Activated T-cell treated with anti-CD3 and anti-CD28 coated beads for 48 hours (primary cell): Measurements from ENCODE around the gene ILF3.

Source experiments
- DNase-seq: peaks from one replicate; pipeline ENCODE4 v3.0.0-alpha.2; 2020; ENCODE audit warnings: low read depth

The ILF3 gene

DNA sequence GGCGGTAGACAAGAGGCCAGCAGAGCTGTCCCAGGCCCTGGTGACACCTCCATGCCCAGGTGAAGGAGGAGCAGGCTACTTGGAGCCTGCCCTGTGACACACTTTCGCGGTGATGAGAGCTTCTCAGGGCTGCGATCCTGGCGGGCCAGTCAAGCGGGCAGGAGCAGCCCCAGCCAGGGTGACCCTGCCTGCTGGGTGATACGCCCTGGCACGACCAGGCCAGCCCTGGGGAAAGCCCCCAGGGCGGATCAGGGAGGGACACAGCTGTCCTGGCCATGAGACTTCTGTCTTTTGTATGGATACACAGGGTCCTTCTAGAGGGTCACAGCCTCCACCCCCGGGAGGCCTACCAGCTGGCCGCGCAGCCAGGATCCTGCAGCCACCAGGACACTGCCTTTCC is 76.8 kb downstream of the ILF3 start:
- no peak for DNase-seq

GRCh38 chr19:10735741-10736140 is 81.6 kb downstream of the ILF3 start:
- no peak for DNase-seq

GRCh38 chr19:10736189-10736588 is 82.0 kb downstream of the ILF3 start:
- no peak for DNase-seq

DNA sequence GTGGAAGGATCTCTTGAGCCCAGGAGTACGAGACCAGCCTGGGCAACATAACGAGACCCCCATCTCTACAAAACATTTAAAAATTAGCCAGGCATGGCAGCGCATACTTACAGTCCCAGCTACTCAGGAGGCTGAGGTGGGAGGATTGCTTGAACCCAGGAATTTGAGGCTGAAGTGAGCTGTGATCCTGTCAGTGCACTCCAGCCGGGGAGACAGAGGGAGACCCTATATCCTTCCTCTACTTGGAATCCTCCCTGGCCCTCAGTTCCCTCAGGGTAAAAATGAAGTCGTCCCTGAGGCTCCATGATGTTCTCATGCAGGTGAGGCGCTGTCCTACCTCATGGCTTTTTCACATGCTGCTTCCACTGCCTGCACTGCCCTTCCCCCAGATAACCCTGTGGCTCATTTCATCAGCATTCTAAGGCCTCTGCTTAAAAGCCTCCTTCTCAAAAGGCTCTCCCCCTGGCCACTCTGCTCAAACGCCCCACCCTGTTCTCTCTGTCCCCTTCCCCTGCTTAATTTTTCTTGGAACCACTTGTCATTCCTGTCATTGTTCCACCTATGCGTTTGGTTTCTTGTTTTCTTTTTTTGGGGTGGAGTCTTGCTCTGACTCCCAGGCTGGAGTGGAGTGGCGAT is 82.9 kb downstream of the ILF3 start:
- no peak for DNase-seq

DNA sequence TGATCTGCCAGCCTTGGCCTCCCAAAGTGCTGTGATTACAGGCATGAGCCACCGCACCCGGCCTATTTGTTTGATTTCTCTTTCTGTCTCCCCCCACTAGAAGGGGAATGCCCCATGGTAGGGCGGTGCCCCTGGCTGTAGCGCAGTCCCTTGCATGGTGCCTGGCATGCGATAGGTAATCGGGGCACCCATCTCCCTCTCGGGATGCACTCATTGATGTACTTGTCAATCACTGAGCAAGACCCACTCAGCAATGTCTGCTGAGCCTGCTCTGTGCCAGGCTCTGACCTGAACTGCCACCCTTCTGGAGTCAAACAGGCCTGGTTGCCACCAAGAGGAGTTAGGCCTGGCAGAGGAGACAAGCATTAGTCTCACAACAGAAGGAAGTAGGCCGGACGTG is 83.6 kb downstream of the ILF3 start:
- DNase-seq: no peak

DNA sequence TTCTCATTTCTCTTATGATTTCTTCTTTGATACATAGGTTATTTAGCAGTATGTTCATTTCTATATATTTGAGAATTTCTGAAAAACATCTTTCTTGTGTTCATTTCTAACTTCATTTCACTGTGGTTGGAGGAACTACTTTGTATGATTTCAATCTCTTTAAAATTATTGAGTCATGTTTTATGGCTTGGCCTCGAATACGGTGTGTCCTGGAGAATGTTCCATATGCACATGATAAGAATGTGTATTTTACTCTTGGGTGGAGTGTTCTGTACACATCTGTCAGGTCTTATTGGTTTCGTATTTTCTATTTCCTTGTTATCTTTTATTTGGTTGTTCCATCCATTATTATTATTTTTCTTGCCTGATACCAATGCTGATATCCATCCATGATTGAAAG is 86.7 kb downstream of the ILF3 start:
- DNase-seq: no peak
